GM12872 (cell line): ENCODE measurements around the gene AZU1.

Experiments used
- TF ChIP-seq, protein P1 (sequence below): IDR thresholded peaks from 3 replicates; pipeline ENCODE4 v1.5.1; 2011; ENCODE audit warnings: low read depth, mild to moderate bottlenecking, low read length, moderate library complexity; ENCODE audit not compliant: insufficient read depth

Gene AZU1

DNA sequence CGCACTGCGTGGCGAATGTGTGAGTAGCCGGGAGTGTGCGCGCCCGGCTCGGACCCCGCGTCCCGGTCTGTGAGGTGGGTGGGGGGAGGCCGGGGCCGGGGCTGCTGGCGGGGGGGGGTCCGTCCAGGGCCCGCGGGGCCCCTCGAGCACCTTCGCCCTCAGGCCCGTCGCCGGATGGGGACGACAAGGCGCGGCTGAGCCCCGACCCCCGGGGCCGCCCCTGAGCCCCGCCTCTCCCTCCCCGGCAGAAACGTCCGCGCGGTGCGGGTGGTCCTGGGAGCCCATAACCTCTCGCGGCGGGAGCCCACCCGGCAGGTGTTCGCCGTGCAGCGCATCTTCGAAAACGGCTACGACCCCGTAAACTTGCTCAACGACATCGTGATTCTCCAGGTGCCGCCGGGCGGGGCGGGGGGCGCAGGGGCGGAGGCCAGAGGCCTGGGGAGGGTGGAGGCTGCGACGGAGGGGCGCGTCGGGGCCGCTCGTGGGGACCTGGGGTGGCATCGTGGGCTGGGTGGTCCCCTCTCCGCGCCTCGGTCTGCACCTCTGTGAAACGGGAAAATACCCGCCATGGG lies 25.5 kb downstream of the AZU1 start:
- TF ChIP-seq, protein P1, sequence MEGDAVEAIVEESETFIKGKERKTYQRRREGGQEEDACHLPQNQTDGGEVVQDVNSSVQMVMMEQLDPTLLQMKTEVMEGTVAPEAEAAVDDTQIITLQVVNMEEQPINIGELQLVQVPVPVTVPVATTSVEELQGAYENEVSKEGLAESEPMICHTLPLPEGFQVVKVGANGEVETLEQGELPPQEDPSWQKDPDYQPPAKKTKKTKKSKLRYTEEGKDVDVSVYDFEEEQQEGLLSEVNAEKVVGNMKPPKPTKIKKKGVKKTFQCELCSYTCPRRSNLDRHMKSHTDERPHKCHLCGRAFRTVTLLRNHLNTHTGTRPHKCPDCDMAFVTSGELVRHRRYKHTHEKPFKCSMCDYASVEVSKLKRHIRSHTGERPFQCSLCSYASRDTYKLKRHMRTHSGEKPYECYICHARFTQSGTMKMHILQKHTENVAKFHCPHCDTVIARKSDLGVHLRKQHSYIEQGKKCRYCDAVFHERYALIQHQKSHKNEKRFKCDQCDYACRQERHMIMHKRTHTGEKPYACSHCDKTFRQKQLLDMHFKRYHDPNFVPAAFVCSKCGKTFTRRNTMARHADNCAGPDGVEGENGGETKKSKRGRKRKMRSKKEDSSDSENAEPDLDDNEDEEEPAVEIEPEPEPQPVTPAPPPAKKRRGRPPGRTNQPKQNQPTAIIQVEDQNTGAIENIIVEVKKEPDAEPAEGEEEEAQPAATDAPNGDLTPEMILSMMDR, result no peak

DNA sequence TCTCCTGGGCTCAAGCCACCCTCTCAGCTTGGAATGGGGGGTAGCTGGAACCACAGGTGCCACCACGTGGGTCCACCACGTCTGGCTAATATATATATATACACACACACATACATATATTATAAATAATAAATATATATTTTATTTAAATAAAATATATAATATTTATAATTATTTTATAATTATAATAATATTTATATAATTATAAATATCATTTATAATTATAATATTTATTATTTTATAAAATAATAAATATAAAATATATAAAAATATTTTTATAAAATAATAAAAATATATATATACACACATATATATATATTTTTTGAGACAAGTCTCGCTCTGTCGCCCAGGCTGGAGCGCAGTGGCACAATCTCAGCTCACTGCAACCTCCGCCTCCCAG lies 26.9 kb downstream of the AZU1 start:
- TF ChIP-seq, protein P1, result no peak

DNA sequence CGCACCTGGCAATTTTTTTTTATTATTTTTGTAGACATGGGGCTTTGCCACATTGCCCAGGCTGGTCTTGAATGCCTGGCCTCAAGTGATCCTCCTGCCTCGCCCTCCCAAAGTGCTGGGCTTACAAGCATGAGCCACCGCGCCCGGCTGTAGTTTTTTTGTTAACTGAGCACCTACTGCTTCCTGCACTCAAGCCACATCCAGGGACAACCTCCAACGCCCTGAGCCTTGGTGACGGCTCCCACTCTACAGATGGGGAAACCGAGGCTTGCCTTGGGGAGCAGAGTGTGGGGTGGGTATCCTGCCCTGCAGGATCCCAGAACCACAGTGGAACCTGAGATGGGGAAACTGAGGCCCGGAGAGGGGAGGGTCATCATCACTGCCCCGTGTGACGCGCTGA lies 27.5 kb downstream of the AZU1 start:
- TF ChIP-seq, protein P1, result no peak

DNA sequence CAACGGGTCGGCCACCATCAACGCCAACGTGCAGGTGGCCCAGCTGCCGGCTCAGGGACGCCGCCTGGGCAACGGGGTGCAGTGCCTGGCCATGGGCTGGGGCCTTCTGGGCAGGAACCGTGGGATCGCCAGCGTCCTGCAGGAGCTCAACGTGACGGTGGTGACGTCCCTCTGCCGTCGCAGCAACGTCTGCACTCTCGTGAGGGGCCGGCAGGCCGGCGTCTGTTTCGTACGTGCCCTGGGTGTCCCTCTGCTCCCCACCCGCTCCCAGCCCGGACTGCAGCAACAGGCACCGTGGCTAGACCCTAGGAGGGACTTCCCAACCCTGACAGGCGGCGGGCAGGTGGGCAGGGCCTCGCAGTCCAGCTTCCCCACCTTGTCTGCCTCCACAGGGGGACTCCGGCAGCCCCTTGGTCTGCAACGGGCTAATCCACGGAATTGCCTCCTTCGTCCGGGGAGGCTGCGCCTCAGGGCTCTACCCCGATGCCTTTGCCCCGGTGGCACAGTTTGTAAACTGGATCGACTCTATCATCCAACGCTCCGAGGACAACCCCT lies 28.0 kb downstream of the AZU1 start:
- TF ChIP-seq, protein P1, result no peak

DNA sequence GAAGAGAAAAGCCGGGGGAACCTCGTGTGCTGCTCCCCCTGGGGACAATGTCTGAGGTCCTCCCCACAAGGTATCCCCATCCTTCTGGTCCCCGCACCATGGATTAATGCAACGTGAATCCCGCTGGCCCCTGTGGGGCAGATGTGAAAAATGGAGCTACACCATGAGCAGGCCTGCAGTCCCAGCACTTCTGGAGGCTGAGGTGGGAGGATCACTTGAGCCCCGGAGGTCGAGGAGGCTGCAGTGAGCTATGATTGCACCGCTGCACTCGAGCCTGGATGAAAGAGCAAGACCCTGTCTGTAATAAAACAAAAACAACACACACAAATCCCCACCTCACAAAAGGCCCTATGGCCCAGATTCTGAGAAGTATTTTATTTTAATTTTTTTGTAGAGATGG lies 30.6 kb downstream of the AZU1 start:
- TF ChIP-seq, protein P1, result no peak

DNA sequence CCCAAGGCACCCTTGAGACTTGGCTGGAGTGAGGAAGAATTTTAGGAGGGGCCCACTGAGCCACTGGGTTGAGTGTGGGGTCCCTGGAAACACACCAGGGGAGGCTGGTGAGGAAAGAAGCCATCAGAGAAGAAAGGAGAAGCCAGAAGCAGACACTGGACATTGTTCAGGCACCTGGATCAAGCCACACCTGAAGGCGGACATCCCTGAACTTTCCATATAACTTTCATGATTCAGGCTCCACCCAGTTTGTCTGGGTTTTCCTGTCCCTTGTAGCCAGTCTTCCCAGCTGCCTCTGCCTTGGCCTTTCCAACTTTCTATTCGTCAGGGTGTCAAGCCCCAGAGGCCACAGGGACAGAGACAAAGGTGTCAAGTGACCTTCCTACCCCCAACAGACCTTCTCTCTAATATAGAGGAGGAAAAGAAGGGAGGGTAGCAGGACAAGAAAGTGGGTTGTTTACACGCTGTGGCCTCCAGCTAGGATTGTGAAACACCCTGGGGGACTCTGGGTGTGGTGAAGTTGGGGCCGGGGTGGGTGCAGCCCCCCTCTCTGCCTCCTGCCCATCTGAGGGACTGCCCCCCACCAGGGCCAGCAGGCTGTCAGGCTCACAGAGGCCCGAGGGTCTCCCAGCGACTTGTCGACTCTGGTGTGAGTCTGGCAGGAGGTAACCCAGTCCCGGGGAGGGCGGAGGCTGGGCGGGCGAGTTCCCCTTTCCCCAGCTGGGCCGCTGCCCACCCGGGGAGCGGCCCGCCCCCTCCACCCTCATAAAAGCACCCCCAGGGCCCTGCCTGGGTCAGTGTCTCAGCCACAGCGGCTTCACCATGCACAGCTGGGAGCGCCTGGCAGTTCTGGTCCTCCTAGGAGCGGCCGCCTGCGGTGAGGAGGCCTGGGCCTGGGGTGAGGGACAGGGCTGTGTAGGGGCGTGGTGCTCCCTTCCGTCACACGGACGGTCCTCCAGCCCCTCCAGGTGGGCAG lies 31.5 kb downstream of the AZU1 start, which contains the start of gene CFD:
TSS of gene CFD (plus strand) at position 797 of the 976 bp plus-strand sequence. CDS start at position 823, 26 bp downstream.
- TF ChIP-seq, protein P1, result no peak

DNA sequence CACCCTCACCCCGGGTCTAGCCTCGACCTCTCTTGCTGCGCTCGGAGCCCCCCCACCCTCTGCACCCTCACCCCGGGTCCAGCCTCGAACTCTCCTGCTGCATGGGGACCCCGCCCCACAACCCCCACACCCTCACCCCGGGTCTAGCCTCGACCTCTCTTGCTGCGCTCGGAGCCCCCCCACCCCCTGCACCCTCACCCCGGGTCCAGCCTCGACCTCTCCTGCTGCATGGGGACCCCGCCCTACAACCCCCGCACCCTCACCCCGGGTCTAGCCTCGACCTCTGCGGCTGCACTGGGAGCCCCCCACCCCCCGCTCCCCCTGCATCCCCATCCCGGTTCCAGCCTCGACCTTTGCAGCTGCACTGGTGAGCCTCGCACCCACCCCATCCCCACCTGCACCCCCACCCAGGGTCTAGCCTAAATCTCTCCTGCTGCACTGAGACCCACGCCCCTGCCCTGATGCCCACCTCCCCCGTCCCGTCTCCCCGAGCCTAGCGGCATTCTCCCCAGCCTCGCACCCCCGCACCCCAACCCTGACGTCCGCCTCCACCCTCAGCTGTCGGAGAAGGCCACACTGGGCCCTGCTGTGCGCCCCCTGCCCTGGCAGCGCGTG lies 33.6 kb downstream of the AZU1 start:
- TF ChIP-seq, protein P1, result no peak
